Adrenal gland (tissue), 19 donors: ENCODE data around the gene DNM1L. TPM values are rescaled to one million over a fixed set of nuclear protein-coding genes. Genes with fewer than 3 reads are reported as not detected.
A peak's percentile ranks its signal among the peaks of the same experiment; 100 is the strongest.

ENCODE experiments used
- DNase-seq, 7 donors: peaks; one replicate each; pipeline ENCODE4 v3.0.0-alpha.2; 2019 to 2020
- H3K27ac ChIP-seq, 5 donors: fragments of 200-600 bp; sonication (generic) in 4 of 5; 1 replicate in 3 of 5; 2 replicates in 2 of 5; pipeline versions ENCODE4 v1.5.1 to v1.8.0; 2016 to 2020; ENCODE audit warnings: mild to moderate bottlenecking in 1 of 5
- H3K27me3 ChIP-seq: fragments of 200-600 bp; 2 replicates; pipeline ENCODE4 v1.8.0; 2021
- H3K36me3 ChIP-seq, 2 donors: fragments of 200-600 bp; replicated peaks in 1 of 2; 1 replicate in 1 of 2; 2 replicates in 1 of 2; pipeline versions ENCODE4 v1.5.1 to v1.8.0; 2018 to 2022
- H3K4me1 ChIP-seq, 2 donors: fragments of 200-600 bp; replicated peaks in 1 of 2; 1 replicate in 1 of 2; 2 replicates in 1 of 2; pipeline versions ENCODE4 v1.5.1 to v1.8.0; 2018 to 2021
- H3K4me3 ChIP-seq, 4 donors: fragments of 200-600 bp; sonication (generic) in 3 of 4; one replicate each; pipeline ENCODE4 v1.5.1; 2016 to 2018
- H3K9me3 ChIP-seq, 3 donors: fragments of 200-600 bp; sonication (generic) in 1 of 3; replicated peaks in 1 of 3; 1 replicate in 2 of 3; 2 replicates in 1 of 3; pipeline versions ENCODE4 v1.5.1 to v1.8.0; 2016 to 2021
- POLR2A ChIP-seq, 2 donors: fragments of 450-650 bp; IDR thresholded peaks; one replicate each; pipeline ENCODE4 v1.6.1; 2017; ENCODE audit warnings: antibody characterized with exemption in 2 of 2, mild to moderate bottlenecking in 2 of 2, moderate library complexity in 1 of 2
- WGBS, 4 donors: extraction: QIAGEN DNeasy Blood & Tissue Kit in 2 of 4; methylation state at CpG; one replicate each; pipeline versions ENCODE4 v1.1.5 to v1.1.7; 2013 to 2017; 5-methylcytosine and 5-hydroxymethylcytosine counted together
- intact Hi-C, 2 donors: fragments of 100-400 bp; cut with DNase I; formaldehyde crosslinking; loops; one replicate each; pipeline versions ENCODE4 v1.14.1 to v1.15.0; 2022 to 2023
- long read RNA-seq, 10 donors: library from polyadenylated mRNA in 3 of 10; unstranded in 2 of 10; stranded (forward) in 1 of 10; transcript quantifications; one replicate each; pipeline ENCODE4 v2.0.0 and lab custom pipeline, GENCODE V29; 2021 to 2026
- polyA plus RNA-seq, 3 donors: library from polyadenylated mRNA; stranded (reverse); fragments of 200-250 nt in 2 of 3; fragments of 350-450 nt in 1 of 3; fragmentation: Illumina TruSeq in 1 of 3; extraction: RNeasy Lipid Tissue Mini Kit (QIAGEN cat#74804) in 1 of 3; gene quantifications; one replicate each; pipeline ENCODE4 v1.2.3, GENCODE V29; 2013 to 2014
- total RNA-seq, 9 donors: library from RNA; depleted of rRNA in 4 of 9; stranded (reverse); fragments of >200 nt in 4 of 9; fragments of 120-200 nt in 1 of 9; fragmentation: NEBNext Ultra II Directional in 1 of 9; extraction: Animal tissue kit (Norgen Biotek cat#: 25700) in 1 of 9; gene quantifications; one replicate each; pipeline versions ENCODE4 v1.1.0 to v1.2.4, GENCODE V29; 2013 to 2023
- TF ChIP-seq, protein P1 (sequence below), 6 experiments: fragments of 450-650 bp in 4 of 6; fragments of 200-600 bp in 2 of 6; sonication (generic) in 1 of 6; IDR thresholded peaks; 1 replicate in 5 of 6; 2 replicates in 1 of 6; pipeline versions ENCODE4 v1.5.1 to v1.8.0; 2016 to 2021; ENCODE audit warnings: antibody characterized with exemption in 6 of 6, mild to moderate bottlenecking in 2 of 6, moderate library complexity in 1 of 6
- donor health status: healthy with polysubstance abuse.
- donor health status: Bipolar disorder and iron deficiency.
- donor health status: DM: yes; HTN: yes; CAD: no.
- donor health status: DM: no; HTN: no; CAD: no.
- donor health status: DM: no; HTN: no; CAD: no.
- donor health status: DM: yes; HTN: yes; CAD: no.

Gene DNM1L
- total RNA-seq (10 to 100 TPM; 25.3 to 73.3 (median 44.0) TPM), polyA plus RNA-seq (10 to 100 TPM; 34.9 to 78.1 (median 39.7) TPM)
- long read RNA-seq, donor 1, full-length matches to known transcripts: 5 of 42 reads
- long read RNA-seq, donor 1, partial matches to known transcripts: 37 of 42 reads
- long read RNA-seq, donor 1, other reads (novel, unspliced or antisense): 0 of 42 reads
- long read RNA-seq, donor 2, full-length matches to known transcripts: 6 of 42 reads
- long read RNA-seq, donor 2, partial matches to known transcripts: 36 of 42 reads
- long read RNA-seq, donor 2, other reads (novel, unspliced or antisense): 0 of 42 reads
- long read RNA-seq, donor 3, partial matches to known transcripts: 16 of 21 reads
- long read RNA-seq, donor 3, other reads (novel, unspliced or antisense): 0 of 21 reads
- long read RNA-seq, donor 4, full-length matches to known transcripts: 11 of 13 reads
- long read RNA-seq, donor 4, partial matches to known transcripts: 1 of 13 reads
- long read RNA-seq, donor 4, other reads (novel, unspliced or antisense): 1 of 13 reads
- long read RNA-seq, donor 5, full-length matches to known transcripts: 29 of 33 reads
- long read RNA-seq, donor 5, partial matches to known transcripts: 0 of 33 reads
- long read RNA-seq, donor 5, other reads (novel, unspliced or antisense): 4 of 33 reads
- long read RNA-seq, donor 6, full-length matches to known transcripts: 3 of 13 reads
- long read RNA-seq, donor 6, partial matches to known transcripts: 7 of 13 reads
- long read RNA-seq, donor 6, other reads (novel, unspliced or antisense): 3 of 13 reads
- long read RNA-seq, donor 7, partial matches to known transcripts: 20 of 20 reads
- long read RNA-seq, donor 7, other reads (novel, unspliced or antisense): 0 of 20 reads
- long read RNA-seq, donor 8, partial matches to known transcripts: 66 of 67 reads
- long read RNA-seq, donor 8, other reads (novel, unspliced or antisense): 0 of 67 reads
- long read RNA-seq, donor 9, partial matches to known transcripts: 15 of 20 reads
- long read RNA-seq, donor 9, other reads (novel, unspliced or antisense): 0 of 20 reads
- long read RNA-seq, donor 10, partial matches to known transcripts: 8 of 11 reads
- long read RNA-seq, donor 10, other reads (novel, unspliced or antisense): 0 of 11 reads

DNA sequence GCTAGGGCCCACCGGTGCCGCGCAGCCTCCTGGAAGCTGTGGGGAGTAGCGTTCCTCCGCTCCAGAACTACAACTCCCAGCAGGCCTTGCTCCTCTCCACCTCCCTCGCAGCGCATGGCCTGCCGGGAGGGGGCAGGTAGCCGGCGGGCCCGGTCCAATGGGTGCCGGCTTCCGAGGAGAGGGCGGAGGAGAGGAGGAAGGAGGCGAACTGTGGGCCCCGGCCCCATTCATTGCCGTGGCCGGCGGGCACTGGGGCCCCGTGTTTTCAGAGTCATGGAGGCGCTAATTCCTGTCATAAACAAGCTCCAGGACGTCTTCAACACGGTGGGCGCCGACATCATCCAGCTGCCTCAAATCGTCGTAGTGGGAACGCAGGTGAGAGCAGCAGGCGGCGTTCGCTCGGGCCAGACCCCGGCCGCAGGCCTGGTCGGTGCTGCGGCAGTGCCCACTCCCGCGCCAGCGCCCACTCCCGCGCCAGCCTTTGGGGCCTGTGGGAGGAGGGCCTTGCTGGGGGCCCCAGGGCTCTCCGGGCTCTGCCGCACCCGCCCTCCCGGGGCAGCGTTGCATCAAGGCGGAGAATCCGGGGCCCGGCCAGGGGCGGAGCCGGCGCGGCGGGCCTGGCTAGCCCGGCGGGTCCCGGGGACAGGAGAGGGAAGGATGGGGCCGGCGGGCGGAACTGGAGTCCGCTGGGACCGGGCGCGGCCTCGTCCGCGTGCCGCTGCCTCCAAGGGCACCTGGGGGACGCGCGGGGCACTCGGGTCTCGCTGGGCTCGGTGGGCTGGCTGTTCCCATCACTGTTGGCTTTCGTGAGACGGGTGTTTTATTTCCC, at the start of gene DNM1L:
Gene DNM1L (plus strand): TSS at position 211 of the 829 bp plus-strand sequence. CDS start 63 bp downstream, at position 274.
- DNase-seq: peak; percentile 93 to 97 (median 96)
- H3K9me3 ChIP-seq: no peaks in the 10 kb centered on the region
- intact Hi-C loops: no loop called here
- H3K4me3 ChIP-seq: peak within 1 kb of the TSS in 3 of 4 donors; percentile 49 to 79 (median 71)
- no peaks in the 10 kb centered on the region for H3K36me3 ChIP-seq
- no peaks in the 10 kb centered on the region for H3K27me3 ChIP-seq
- 0 to 6% (median 0%) methylated on average over 3 to 76 of the region's 76 CpGs for WGBS, 4 donors
- H3K27ac ChIP-seq: peak within 1 kb of the TSS; percentile 71 to 95 (median 90)
- peaks cover 10 to 12% of the 10 kb centered on the region in 2 donors for H3K4me1 ChIP-seq
- TF ChIP-seq, protein P1, sequence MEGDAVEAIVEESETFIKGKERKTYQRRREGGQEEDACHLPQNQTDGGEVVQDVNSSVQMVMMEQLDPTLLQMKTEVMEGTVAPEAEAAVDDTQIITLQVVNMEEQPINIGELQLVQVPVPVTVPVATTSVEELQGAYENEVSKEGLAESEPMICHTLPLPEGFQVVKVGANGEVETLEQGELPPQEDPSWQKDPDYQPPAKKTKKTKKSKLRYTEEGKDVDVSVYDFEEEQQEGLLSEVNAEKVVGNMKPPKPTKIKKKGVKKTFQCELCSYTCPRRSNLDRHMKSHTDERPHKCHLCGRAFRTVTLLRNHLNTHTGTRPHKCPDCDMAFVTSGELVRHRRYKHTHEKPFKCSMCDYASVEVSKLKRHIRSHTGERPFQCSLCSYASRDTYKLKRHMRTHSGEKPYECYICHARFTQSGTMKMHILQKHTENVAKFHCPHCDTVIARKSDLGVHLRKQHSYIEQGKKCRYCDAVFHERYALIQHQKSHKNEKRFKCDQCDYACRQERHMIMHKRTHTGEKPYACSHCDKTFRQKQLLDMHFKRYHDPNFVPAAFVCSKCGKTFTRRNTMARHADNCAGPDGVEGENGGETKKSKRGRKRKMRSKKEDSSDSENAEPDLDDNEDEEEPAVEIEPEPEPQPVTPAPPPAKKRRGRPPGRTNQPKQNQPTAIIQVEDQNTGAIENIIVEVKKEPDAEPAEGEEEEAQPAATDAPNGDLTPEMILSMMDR (IDR thresholded peaks at IDR 0.05): peak in 3 of 6 experiments; percentile 4 to 31 (median 17)
- peak; percentile 70 to 86 for TF ChIP-seq POLR2A (IDR thresholded peaks at IDR 0.05)

DNA sequence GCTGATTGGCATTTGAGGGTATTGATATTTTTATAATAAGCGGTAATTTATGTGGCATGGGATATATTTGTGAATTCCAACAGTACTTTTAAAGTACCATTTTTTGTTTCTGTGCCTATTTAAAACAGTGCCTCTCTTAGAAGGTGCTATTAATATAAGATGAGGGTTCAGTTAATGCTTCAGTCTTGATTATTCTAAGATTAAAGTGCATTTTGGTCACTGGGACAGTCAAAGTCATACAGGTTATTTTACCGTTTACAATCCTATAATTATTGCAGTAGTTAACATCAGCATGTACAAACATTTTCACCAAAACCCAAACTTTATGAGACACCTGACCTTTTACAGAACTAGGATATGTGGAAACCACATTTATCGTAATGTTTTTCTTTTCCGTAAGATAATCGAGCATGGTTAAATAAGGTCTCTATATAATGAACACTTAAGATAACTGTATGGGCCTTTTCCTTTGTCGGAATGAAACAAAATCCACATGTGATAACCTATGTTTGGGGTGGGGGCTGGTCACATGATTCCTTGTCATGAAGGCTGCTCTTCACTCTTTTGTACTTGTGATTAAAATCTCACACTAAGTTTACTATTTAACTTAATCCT, 37.7 kb upstream of the DNM1L start:
- peaks cover 0 to 11% of the 10 kb centered on the region in 2 donors for H3K36me3 ChIP-seq
- intact Hi-C loops: no loop called here
- DNase-seq: no peak
- H3K9me3 ChIP-seq: no peaks in the 10 kb centered on the region
- no peak overlapping the region for H3K4me3 ChIP-seq
- no peak for TF ChIP-seq POLR2A (IDR thresholded peaks at IDR 0.05)
- TF ChIP-seq, protein P1 (IDR thresholded peaks at IDR 0.05): no peak
- no peaks in the 10 kb centered on the region for H3K4me1 ChIP-seq
- no peaks in the 10 kb centered on the region for H3K27me3 ChIP-seq
- H3K27ac ChIP-seq: no peak overlapping the region
- WGBS, 4 donors: 92 to 98% (median 94%) methylated on average over 6 of the region's 6 CpGs

- no peaks in the 10 kb centered on the region for H3K9me3 ChIP-seq
- DNase-seq: no peak
- H3K36me3 ChIP-seq: peaks cover 0 to 11% of the 10 kb centered on the region in 2 donors
- no peak for TF ChIP-seq POLR2A (IDR thresholded peaks at IDR 0.05)
- TF ChIP-seq, protein P1 (IDR thresholded peaks at IDR 0.05): no peak
- H3K4me1 ChIP-seq: no peaks in the 10 kb centered on the region
- no peak overlapping the region for H3K4me3 ChIP-seq
- 70 to 75% (median 75%) methylated on average over 2 of the region's 2 CpGs for WGBS, 4 donors
- intact Hi-C loops: no loop called here
- H3K27ac ChIP-seq: no peak overlapping the region
- no peaks in the 10 kb centered on the region for H3K27me3 ChIP-seq
These were observed 34.7 kb upstream of the DNM1L start for GRCh38 chr12:32644431-32644830.
